MM.1S (cell line): ENCODE results near the gene RAB39A.

ENCODE experiments used
- DNase-seq: peaks from one replicate; pipeline ENCODE4 v3.0.0-alpha.2; 2015
- H2AFZ ChIP-seq: fragments of 300-600 bp; sonication (generic); 2 replicates; pipeline ENCODE4 v1.6.0; 2016; ENCODE audit warnings: antibody characterized with exemption, low read length
- H3F3A ChIP-seq: fragments of 300-600 bp; sonication (generic); 2 replicates; pipeline ENCODE4 v1.6.1; 2016; ENCODE audit warnings: mild to moderate bottlenecking, antibody characterized with exemption, low read length, moderate library complexity, mixed read lengths; ENCODE audit not compliant: insufficient read depth
- H3K27ac ChIP-seq: fragments of 300-600 bp; sonication (generic); 2 replicates; pipeline ENCODE4 v1.5.1; 2016; ENCODE audit warnings: mild to moderate bottlenecking, low read length
- H3K27me3 ChIP-seq: fragments of 300-600 bp; sonication (generic); replicated peaks from 2 replicates; pipeline ENCODE4 v1.6.0; 2016; ENCODE audit warnings: low read length; ENCODE audit not compliant: insufficient read depth
- H3K36me3 ChIP-seq: fragments of 300-600 bp; sonication (generic); replicated peaks from 2 replicates; pipeline ENCODE4 v1.6.1; 2016; ENCODE audit warnings: mild to moderate bottlenecking, low read length, mixed read lengths; ENCODE audit not compliant: insufficient read depth
- H3K4me1 ChIP-seq: fragments of 300-600 bp; sonication (generic); 2 replicates; pipeline ENCODE4 v1.6.1; 2016; ENCODE audit warnings: low read length, mixed read lengths
- H3K4me2 ChIP-seq: fragments of 300-600 bp; sonication (generic); 2 replicates; pipeline ENCODE4 v1.6.0; 2016; ENCODE audit warnings: low read depth, low read length
- H3K4me3 ChIP-seq: fragments of 300-600 bp; sonication (generic); 2 replicates; pipeline ENCODE4 v1.5.1; 2016; ENCODE audit warnings: low read length, mixed read lengths
- H3K79me2 ChIP-seq: fragments of 300-600 bp; sonication (generic); 2 replicates; pipeline ENCODE4 v1.6.1; 2016; ENCODE audit warnings: mixed run types, low read length, mixed read lengths
- H3K9ac ChIP-seq: fragments of 300-600 bp; sonication (generic); 2 replicates; pipeline ENCODE4 v1.6.1; 2016; ENCODE audit warnings: low read length, mixed read lengths
- H3K9me2 ChIP-seq: fragments of 300-600 bp; sonication (generic); replicated peaks from 2 replicates; pipeline ENCODE4 v1.6.1; 2016; ENCODE audit warnings: mild to moderate bottlenecking, low read length, mixed read lengths; ENCODE audit not compliant: insufficient read depth
- H3K9me3 ChIP-seq: fragments of 300-600 bp; sonication (generic); replicated peaks from 2 replicates; pipeline ENCODE4 v1.6.1; 2016; ENCODE audit warnings: mild to moderate bottlenecking, low read length, mixed read lengths; ENCODE audit not compliant: insufficient read depth
- H4K20me1 ChIP-seq: fragments of 300-600 bp; sonication (generic); 2 replicates; pipeline ENCODE4 v1.6.1; 2016; ENCODE audit warnings: mild to moderate bottlenecking, low read length, moderate library complexity, mixed read lengths; ENCODE audit not compliant: insufficient read depth
- EZH2 ChIP-seq: fragments of 300-600 bp; sonication (generic); optimal IDR thresholded peaks from 2 replicates; pipeline ENCODE3; 2017; ENCODE audit warnings: low read depth, mild to moderate bottlenecking, antibody characterized with exemption, low read length, mixed read lengths
- EZH2phosphoT487 ChIP-seq: fragments of 300-600 bp; sonication (generic); IDR thresholded peaks from 2 replicates; pipeline ENCODE4 v1.6.1; 2018; ENCODE audit warnings: antibody characterized with exemption, low read length
- TF ChIP-seq, protein P1 (sequence below): fragments of 300-600 bp; sonication (generic); IDR thresholded peaks from 2 replicates; pipeline ENCODE4 v1.5.1; 2016; ENCODE audit warnings: antibody characterized with exemption, low read length, mixed read lengths

Gene RAB39A

GRCh38 chr11:108007819-108008218 is 79.6 kb downstream of the RAB39A start:
- Histone ChIP-seq H4K20me1 (no peaks in the 10 kb centered on the region), H3K4me3 (no peak overlapping the region), H3K79me2 (peaks cover 40% of the 10 kb centered on the region), H3K27me3 (no peaks in the 10 kb centered on the region), H3K9ac (no peak overlapping the region), H3K4me2 (no peak overlapping the region), H3K9me2 (no peaks in the 10 kb centered on the region), H3K36me3 (no peaks in the 10 kb centered on the region), H2AFZ (no peak overlapping the region), H3K27ac (no peak overlapping the region), H3K4me1 (peaks cover 4% of the 10 kb centered on the region), H3K9me3 (no peaks in the 10 kb centered on the region), H3F3A (peaks cover 8% of the 10 kb centered on the region)
- TF ChIP-seq EZH2phosphoT487 (no peak), EZH2 (no peak)
- TF ChIP-seq, protein P1, sequence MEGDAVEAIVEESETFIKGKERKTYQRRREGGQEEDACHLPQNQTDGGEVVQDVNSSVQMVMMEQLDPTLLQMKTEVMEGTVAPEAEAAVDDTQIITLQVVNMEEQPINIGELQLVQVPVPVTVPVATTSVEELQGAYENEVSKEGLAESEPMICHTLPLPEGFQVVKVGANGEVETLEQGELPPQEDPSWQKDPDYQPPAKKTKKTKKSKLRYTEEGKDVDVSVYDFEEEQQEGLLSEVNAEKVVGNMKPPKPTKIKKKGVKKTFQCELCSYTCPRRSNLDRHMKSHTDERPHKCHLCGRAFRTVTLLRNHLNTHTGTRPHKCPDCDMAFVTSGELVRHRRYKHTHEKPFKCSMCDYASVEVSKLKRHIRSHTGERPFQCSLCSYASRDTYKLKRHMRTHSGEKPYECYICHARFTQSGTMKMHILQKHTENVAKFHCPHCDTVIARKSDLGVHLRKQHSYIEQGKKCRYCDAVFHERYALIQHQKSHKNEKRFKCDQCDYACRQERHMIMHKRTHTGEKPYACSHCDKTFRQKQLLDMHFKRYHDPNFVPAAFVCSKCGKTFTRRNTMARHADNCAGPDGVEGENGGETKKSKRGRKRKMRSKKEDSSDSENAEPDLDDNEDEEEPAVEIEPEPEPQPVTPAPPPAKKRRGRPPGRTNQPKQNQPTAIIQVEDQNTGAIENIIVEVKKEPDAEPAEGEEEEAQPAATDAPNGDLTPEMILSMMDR = no peak
- DNase-seq = no peak

DNA sequence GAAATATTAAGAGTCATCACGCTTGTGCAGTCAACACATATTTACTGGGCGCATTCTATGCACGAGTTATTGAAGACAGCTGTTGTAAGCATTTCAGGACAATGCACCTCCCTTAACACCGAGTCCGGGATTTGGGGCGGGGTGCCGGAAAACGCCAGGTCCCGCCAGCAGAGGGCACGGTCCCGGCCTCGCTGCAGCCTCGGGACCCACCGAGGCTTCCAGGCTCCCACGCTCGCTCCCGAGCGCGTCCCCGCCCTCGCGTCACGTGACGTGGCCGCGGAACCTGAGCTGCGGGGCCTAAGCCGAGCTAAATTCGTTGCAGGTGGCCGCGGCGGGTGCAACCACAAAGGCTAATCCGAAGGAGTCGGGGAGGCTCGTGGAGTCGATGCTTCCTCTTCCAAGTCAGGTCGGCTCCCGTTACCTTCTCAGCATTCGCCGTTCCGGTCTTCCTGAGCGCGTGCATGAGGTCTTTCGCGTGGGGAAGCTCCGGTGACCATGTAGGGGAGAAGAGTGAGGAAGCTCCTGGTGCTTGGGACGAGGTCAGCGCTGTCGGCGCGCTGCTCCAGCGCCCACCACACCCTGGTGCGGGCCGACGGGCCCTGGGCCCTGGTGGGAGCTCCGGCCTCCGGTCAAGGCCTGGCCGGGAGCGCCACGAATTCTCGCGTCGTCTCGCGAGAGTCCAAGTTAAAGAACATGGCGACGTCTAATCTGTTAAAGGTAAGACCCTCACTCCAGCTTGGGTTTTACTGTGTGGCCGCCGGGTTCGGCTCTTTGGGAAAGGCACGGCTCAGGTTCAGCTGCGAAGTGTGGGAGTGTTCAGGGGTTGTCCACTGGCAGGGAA is 80.6 kb downstream of the RAB39A start, which contains the start of gene CUL5:
Gene CUL5 (plus strand): TSS at position 243 of the 841 bp plus-strand sequence. CDS start 451 bp downstream, at position 694.
- DNase-seq = peak; percentile 93
- H3K4me1 ChIP-seq = peaks cover 4% of the 10 kb centered on the region
- peaks cover 8% of the 10 kb centered on the region for H3F3A ChIP-seq
- no peaks in the 10 kb centered on the region for H3K9me2 ChIP-seq
- peak within 1 kb of the TSS; percentile 92 for H3K4me3 ChIP-seq
- H3K27me3 ChIP-seq = no peaks in the 10 kb centered on the region
- H3K4me2 ChIP-seq = peak within 1 kb of the TSS; percentile 94
- H3K9ac ChIP-seq = peak within 1 kb of the TSS; percentile 96
- TF ChIP-seq, protein P1 = peak; percentile 85
- TF ChIP-seq EZH2phosphoT487 = no peak
- H3K27ac ChIP-seq = peak within 1 kb of the TSS; percentile 79
- peaks cover 51% of the 10 kb centered on the region for H3K79me2 ChIP-seq
- no peaks in the 10 kb centered on the region for H3K36me3 ChIP-seq
- H4K20me1 ChIP-seq = no peaks in the 10 kb centered on the region
- H2AFZ ChIP-seq = peak within 1 kb of the TSS; percentile 98
- H3K9me3 ChIP-seq = no peaks in the 10 kb centered on the region

DNA sequence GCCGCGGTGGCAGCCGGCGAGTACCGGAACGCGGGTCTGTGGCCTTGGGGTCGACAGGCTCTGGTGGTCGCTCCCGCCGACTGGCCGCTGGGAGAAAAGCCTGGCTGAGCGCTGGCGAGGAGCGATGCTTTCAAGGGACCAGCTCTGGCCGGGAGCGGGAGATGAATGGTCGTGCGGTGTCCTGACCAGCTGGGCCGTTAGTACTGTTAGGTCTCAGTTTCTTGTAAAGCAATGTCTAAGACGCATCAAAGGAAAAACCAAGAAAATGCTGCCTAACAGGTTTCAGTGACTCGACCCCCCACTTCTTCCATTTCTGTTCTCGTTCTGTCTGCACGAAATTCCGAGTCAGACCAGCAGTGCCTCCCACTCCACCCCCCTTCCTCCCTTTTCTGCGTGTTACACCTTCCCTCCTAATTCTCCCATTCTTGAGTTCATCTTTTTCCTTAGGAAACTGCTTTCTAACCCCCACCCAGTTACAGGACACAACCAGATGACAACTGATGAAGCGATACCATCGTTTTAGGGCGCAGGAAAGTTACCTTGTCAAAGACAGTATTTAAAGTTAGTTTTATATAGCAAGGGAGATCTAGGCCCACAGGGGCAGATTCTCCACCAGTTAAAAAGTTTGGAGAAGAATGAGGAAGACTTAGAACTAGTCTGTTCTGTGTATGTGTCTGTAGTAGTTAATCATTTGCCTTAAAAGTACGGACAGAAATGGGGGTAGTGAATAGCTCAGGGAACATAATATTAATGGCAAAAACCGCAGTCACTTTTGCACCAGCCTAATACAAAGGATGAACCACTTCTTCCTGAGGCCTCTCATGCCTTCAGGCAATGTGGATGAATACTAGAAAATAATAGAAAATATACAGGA is 81.5 kb downstream of the RAB39A start:
- H2AFZ ChIP-seq = peak overlapping the region; percentile 98
- H3K4me2 ChIP-seq = peak overlapping the region; percentile 94
- H3K9me2 ChIP-seq = no peaks in the 10 kb centered on the region
- H3K4me3 ChIP-seq = peak overlapping the region; percentile 92
- H3K9ac ChIP-seq = peak overlapping the region; percentile 96
- H3K79me2 ChIP-seq = peaks cover 59% of the 10 kb centered on the region
- no peaks in the 10 kb centered on the region for H3K27me3 ChIP-seq
- peaks cover 8% of the 10 kb centered on the region for H3F3A ChIP-seq
- no peak for TF ChIP-seq EZH2
- TF ChIP-seq, protein P1 = no peak
- no peak for TF ChIP-seq EZH2phosphoT487
- H3K36me3 ChIP-seq = no peaks in the 10 kb centered on the region
- H4K20me1 ChIP-seq = no peaks in the 10 kb centered on the region
- DNase-seq = no peak
- peak overlapping the region; percentile 79 for H3K27ac ChIP-seq
- H3K4me1 ChIP-seq = peaks cover 4% of the 10 kb centered on the region
- H3K9me3 ChIP-seq = no peaks in the 10 kb centered on the region
